GM13976 (cell line): Measurements from ENCODE around the gene MACO1.

ENCODE experiments used
- DNase-seq: peaks from one replicate; pipeline ENCODE4 v3.0.0; 2012; ENCODE audit warnings: low spot score
- CTCF ChIP-seq: IDR thresholded peaks from 2 replicates; pipeline ENCODE4 v1.5.1; 2012; ENCODE audit warnings: borderline replicate concordance, mild to moderate bottlenecking; ENCODE audit not compliant: insufficient read depth; ENCODE audit errors: extremely low read depth, missing control alignments, control extremely low read depth
- in situ Hi-C: fragments of 300-500 bp; cut with MboI; formaldehyde crosslinking; loops from one replicate; pipeline ENCODE4 v1.12.0; 2022; ENCODE audit warnings: low sequenced_read_pairs, mixed read lengths, inconsistent platforms; ENCODE audit not compliant: unreplicated experiment

Gene MACO1

GRCh38 chr1:25517476-25518394 lies 87.0 kb downstream of the MACO1 start:
- TF ChIP-seq CTCF = no peak
- no peak for DNase-seq
- in situ Hi-C loops = no loop called here

- TF ChIP-seq CTCF = no peak
- in situ Hi-C loops = loop anchor here (10.0 kb wide), 1 partner anchor 115 kb away; no protein-coding TSS in a partner anchor
- DNase-seq = no peak
Measured at GRCh38 chr1:25519624-25520023, 88.9 kb downstream of the MACO1 start.

- DNase-seq = peak; percentile 78
- TF ChIP-seq CTCF = peak; percentile 67
- in situ Hi-C loops = loop anchor here (10.0 kb wide), 1 partner anchor 116 kb away; no protein-coding TSS in a partner anchor
Measured at GRCh38 chr1:25520446-25521061, 89.9 kb downstream of the MACO1 start.

- no peak for DNase-seq
- no peak for TF ChIP-seq CTCF
- in situ Hi-C loops = loop anchor here (10.0 kb wide), 1 partner anchor 117 kb away; no protein-coding TSS in a partner anchor
Measured at GRCh38 chr1:25522031-25522655, 91.4 kb downstream of the MACO1 start.

GRCh38 chr1:25523542-25523941 lies 92.8 kb downstream of the MACO1 start:
- in situ Hi-C loops = loop anchor here (10.0 kb wide), 1 partner anchor 119 kb away; no protein-coding TSS in a partner anchor
- DNase-seq = no peak
- no peak for TF ChIP-seq CTCF

- no peak for DNase-seq
- in situ Hi-C loops = loop anchor here (10.0 kb wide), 1 partner anchor 120 kb away; no protein-coding TSS in a partner anchor
- TF ChIP-seq CTCF = no peak
Measured at GRCh38 chr1:25524568-25525360, 94.1 kb downstream of the MACO1 start.
